Adrenal gland (tissue), 12 donors: ENCODE measurements around the gene DPP7. TPM values are rescaled to one million over a fixed set of nuclear protein-coding genes. Genes with fewer than 3 reads are reported as not detected.

Source experiments
- DNase-seq, 7 donors: peaks; one replicate each; pipeline ENCODE4 v3.0.0-alpha.2; 2019 to 2020
- H3K27ac ChIP-seq, 5 donors: fragments of 200-600 bp; sonication (generic) in 4 of 5; 1 replicate in 3 of 5; 2 replicates in 2 of 5; pipeline versions ENCODE4 v1.5.1 to v1.8.0; 2016 to 2020; ENCODE audit warnings: mild to moderate bottlenecking in 1 of 5
- H3K27me3 ChIP-seq: fragments of 200-600 bp; 2 replicates; pipeline ENCODE4 v1.8.0; 2021
- H3K36me3 ChIP-seq, 2 donors: fragments of 200-600 bp; replicated peaks in 1 of 2; 1 replicate in 1 of 2; 2 replicates in 1 of 2; pipeline versions ENCODE4 v1.5.1 to v1.8.0; 2018 to 2022
- H3K4me1 ChIP-seq, 2 donors: fragments of 200-600 bp; replicated peaks in 1 of 2; 1 replicate in 1 of 2; 2 replicates in 1 of 2; pipeline versions ENCODE4 v1.5.1 to v1.8.0; 2018 to 2021
- H3K4me3 ChIP-seq, 4 donors: fragments of 200-600 bp; sonication (generic) in 3 of 4; one replicate each; pipeline ENCODE4 v1.5.1; 2016 to 2018
- H3K9me3 ChIP-seq, 3 donors: fragments of 200-600 bp; sonication (generic) in 1 of 3; replicated peaks in 1 of 3; 1 replicate in 2 of 3; 2 replicates in 1 of 3; pipeline versions ENCODE4 v1.5.1 to v1.8.0; 2016 to 2021
- CTCF ChIP-seq, 6 experiments: fragments of 450-650 bp in 4 of 6; fragments of 200-600 bp in 2 of 6; sonication (generic) in 1 of 6; IDR thresholded peaks; 1 replicate in 5 of 6; 2 replicates in 1 of 6; pipeline versions ENCODE4 v1.5.1 to v1.8.0; 2016 to 2021; ENCODE audit warnings: antibody characterized with exemption in 6 of 6, mild to moderate bottlenecking in 2 of 6, moderate library complexity in 1 of 6
- POLR2A ChIP-seq, 2 donors: fragments of 450-650 bp; IDR thresholded peaks; one replicate each; pipeline ENCODE4 v1.6.1; 2017; ENCODE audit warnings: antibody characterized with exemption in 2 of 2, mild to moderate bottlenecking in 2 of 2, moderate library complexity in 1 of 2
- WGBS, 4 donors: extraction: QIAGEN DNeasy Blood & Tissue Kit in 2 of 4; methylation state at CpG; one replicate each; pipeline versions ENCODE4 v1.1.5 to v1.1.7; 2013 to 2017; 5-methylcytosine and 5-hydroxymethylcytosine counted together
- intact Hi-C, 2 donors: fragments of 100-400 bp; cut with DNase I; formaldehyde crosslinking; loops; one replicate each; pipeline versions ENCODE4 v1.14.1 to v1.15.0; 2022 to 2023
- polyA plus RNA-seq, 3 donors: library from polyadenylated mRNA; stranded (reverse); fragments of 200-250 nt in 2 of 3; fragments of 350-450 nt in 1 of 3; fragmentation: Illumina TruSeq in 1 of 3; extraction: RNeasy Lipid Tissue Mini Kit (QIAGEN cat#74804) in 1 of 3; gene quantifications; one replicate each; pipeline ENCODE4 v1.2.3, GENCODE V29; 2013 to 2014
- total RNA-seq, 9 donors: library from RNA; depleted of rRNA in 4 of 9; stranded (reverse); fragments of >200 nt in 4 of 9; fragments of 120-200 nt in 1 of 9; fragmentation: NEBNext Ultra II Directional in 1 of 9; extraction: Animal tissue kit (Norgen Biotek cat#: 25700) in 1 of 9; gene quantifications; one replicate each; pipeline versions ENCODE4 v1.1.0 to v1.2.4, GENCODE V29; 2013 to 2023
- donor health status: healthy with polysubstance abuse.
- donor health status: Bipolar disorder and iron deficiency.
- donor health status: DM: yes; HTN: yes; CAD: no.
- donor health status: DM: no; HTN: no; CAD: no.
- donor health status: DM: no; HTN: no; CAD: no.
- donor health status: DM: yes; HTN: yes; CAD: no.

The DPP7 gene
- total and polyA plus RNA-seq, 12 donors: 52.6 to 1,938 (median 237) TPM

- Histone ChIP-seq H3K4me1 (no peaks in the 10 kb centered on the region), H3K9me3 (no peaks in the 10 kb centered on the region), H3K27me3 (peaks cover 20% of the 10 kb centered on the region), H3K27ac (no peak overlapping the region), H3K4me3 (no peak overlapping the region), H3K36me3 (no peaks in the 10 kb centered on the region)
- WGBS, 4 donors: 28 to 44% (median 34%) methylated on average over 9 to 23 of the region's 24 CpGs
- no peak for TF ChIP-seq CTCF (IDR thresholded peaks at IDR 0.05)
- no peak for DNase-seq
- intact Hi-C loops: no loop called here
Observed at GRCh38 chr9:137147793-137148160, 33.2 kb upstream of the DPP7 start.

- Histone ChIP-seq H3K4me3 (no peak overlapping the region), H3K4me1 (no peaks in the 10 kb centered on the region), H3K27ac (no peak overlapping the region), H3K27me3 (peaks cover 25% of the 10 kb centered on the region), H3K36me3 (no peaks in the 10 kb centered on the region), H3K9me3 (no peaks in the 10 kb centered on the region)
- WGBS, 4 donors: 78 to 89% (median 81%) methylated on average over 17 to 26 of the region's 26 CpGs
- DNase-seq: no peak
- no peak for TF ChIP-seq POLR2A (IDR thresholded peaks at IDR 0.05)
- TF ChIP-seq CTCF (IDR thresholded peaks at IDR 0.05): no peak
- intact Hi-C loops: no loop called here
Observed at GRCh38 chr9:137147091-137147792, 32.7 kb upstream of the DPP7 start.

- H3K27ac ChIP-seq: no peak overlapping the region
- H3K9me3 ChIP-seq: no peaks in the 10 kb centered on the region
- no peak for DNase-seq
- 50 to 59% (median 51%) methylated on average over 3 to 9 of the region's 9 CpGs for WGBS, 4 donors
- intact Hi-C loops: no loop called here
- H3K27me3 ChIP-seq: peaks cover 33% of the 10 kb centered on the region
- H3K4me3 ChIP-seq: no peak overlapping the region
- no peak for TF ChIP-seq POLR2A (IDR thresholded peaks at IDR 0.05)
- TF ChIP-seq CTCF (IDR thresholded peaks at IDR 0.05): no peak
- H3K4me1 ChIP-seq: no peaks in the 10 kb centered on the region
- H3K36me3 ChIP-seq: no peaks in the 10 kb centered on the region
Observed at GRCh38 chr9:137146527-137146918, 32.0 kb upstream of the DPP7 start.

GRCh38 chr9:137145731-137146526 lies 31.4 kb upstream of the DPP7 start:
- Histone ChIP-seq H3K27ac (no peak overlapping the region), H3K36me3 (no peaks in the 10 kb centered on the region), H3K27me3 (peaks cover 39% of the 10 kb centered on the region), H3K9me3 (no peaks in the 10 kb centered on the region), H3K4me1 (no peaks in the 10 kb centered on the region), H3K4me3 (no peak overlapping the region)
- intact Hi-C loops: no loop called here
- DNase-seq: no peak
- TF ChIP-seq CTCF (IDR thresholded peaks at IDR 0.05): no peak
- no peak for TF ChIP-seq POLR2A (IDR thresholded peaks at IDR 0.05)
- 39 to 58% (median 47%) methylated on average over 22 to 49 of the region's 49 CpGs for WGBS, 4 donors
